Adrenal gland (tissue), 5 donors: ENCODE data around the gene NR2F1-AS1.

Source experiments
- CTCF ChIP-seq, 6 experiments: fragments of 450-650 bp in 4 of 6; fragments of 200-600 bp in 2 of 6; sonication (generic) in 1 of 6; IDR thresholded peaks; 1 replicate in 5 of 6; 2 replicates in 1 of 6; pipeline versions ENCODE4 v1.5.1 to v1.8.0; 2016 to 2021; ENCODE audit warnings: antibody characterized with exemption in 6 of 6, mild to moderate bottlenecking in 2 of 6, moderate library complexity in 1 of 6
- POLR2A ChIP-seq, 2 donors: fragments of 450-650 bp; IDR thresholded peaks; one replicate each; pipeline ENCODE4 v1.6.1; 2017; ENCODE audit warnings: antibody characterized with exemption in 2 of 2, mild to moderate bottlenecking in 2 of 2, moderate library complexity in 1 of 2
- donor health status: DM: no; HTN: no; CAD: no.

GRCh38 chr5:93626801-93627200 is 45.8 kb upstream of the NR2F1-AS1 start:
- TF ChIP-seq CTCF (IDR thresholded peaks at IDR 0.05) (no peak), POLR2A (IDR thresholded peaks at IDR 0.05) (no peak)
